Upper lobe of left lung (tissue), 4 donors: ENCODE measurements around the gene KLHL25.

Experiments used
- POLR2A ChIP-seq, 4 donors: fragments of 450-650 bp; IDR thresholded peaks; one replicate each; pipeline ENCODE4 v1.5.1; 2016 to 2017; ENCODE audit warnings: antibody characterized with exemption in 4 of 4, mild to moderate bottlenecking in 2 of 4
- TF ChIP-seq, protein P1 (sequence below), 6 experiments: fragments of 450-650 bp in 4 of 6; fragments of 200-600 bp in 2 of 6; sonication (generic) in 2 of 6; IDR thresholded peaks; one replicate each; pipeline ENCODE4 v1.5.1; 2016 to 2019; ENCODE audit warnings: antibody characterized with exemption in 6 of 6

DNA sequence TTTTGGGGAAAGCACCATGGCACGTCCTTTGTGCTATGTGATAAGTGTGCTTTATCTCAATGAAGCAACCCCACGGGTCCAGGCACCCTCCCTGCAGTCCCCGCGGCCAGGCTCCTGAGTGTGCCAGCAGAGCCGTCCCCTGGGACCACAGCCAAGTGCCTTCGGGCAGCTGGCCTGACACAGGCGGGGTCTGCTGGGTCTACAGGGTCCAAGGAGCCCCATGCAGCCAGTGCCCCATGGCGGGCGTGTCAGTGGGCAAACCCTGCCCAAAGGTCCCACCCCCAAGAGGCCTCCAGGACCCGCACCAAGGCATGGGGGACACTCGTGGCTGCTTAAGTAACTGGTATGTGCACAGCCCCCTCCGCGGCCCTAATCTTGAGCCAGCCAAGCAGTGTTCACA is 35.3 kb downstream of the KLHL25 start:
- TF ChIP-seq, protein P1, sequence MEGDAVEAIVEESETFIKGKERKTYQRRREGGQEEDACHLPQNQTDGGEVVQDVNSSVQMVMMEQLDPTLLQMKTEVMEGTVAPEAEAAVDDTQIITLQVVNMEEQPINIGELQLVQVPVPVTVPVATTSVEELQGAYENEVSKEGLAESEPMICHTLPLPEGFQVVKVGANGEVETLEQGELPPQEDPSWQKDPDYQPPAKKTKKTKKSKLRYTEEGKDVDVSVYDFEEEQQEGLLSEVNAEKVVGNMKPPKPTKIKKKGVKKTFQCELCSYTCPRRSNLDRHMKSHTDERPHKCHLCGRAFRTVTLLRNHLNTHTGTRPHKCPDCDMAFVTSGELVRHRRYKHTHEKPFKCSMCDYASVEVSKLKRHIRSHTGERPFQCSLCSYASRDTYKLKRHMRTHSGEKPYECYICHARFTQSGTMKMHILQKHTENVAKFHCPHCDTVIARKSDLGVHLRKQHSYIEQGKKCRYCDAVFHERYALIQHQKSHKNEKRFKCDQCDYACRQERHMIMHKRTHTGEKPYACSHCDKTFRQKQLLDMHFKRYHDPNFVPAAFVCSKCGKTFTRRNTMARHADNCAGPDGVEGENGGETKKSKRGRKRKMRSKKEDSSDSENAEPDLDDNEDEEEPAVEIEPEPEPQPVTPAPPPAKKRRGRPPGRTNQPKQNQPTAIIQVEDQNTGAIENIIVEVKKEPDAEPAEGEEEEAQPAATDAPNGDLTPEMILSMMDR (IDR thresholded peaks at IDR 0.05) = no peak
- no peak for TF ChIP-seq POLR2A (IDR thresholded peaks at IDR 0.05)
